Smooth muscle cell of the brain vasculature (primary cell): ENCODE data around the gene MATCAP1.

Source experiments
- DNase-seq: peaks from one replicate; pipeline ENCODE4 v3.0.0-alpha.2; 2012; ENCODE audit warnings: low read depth, low spot score

The MATCAP1 gene

DNA sequence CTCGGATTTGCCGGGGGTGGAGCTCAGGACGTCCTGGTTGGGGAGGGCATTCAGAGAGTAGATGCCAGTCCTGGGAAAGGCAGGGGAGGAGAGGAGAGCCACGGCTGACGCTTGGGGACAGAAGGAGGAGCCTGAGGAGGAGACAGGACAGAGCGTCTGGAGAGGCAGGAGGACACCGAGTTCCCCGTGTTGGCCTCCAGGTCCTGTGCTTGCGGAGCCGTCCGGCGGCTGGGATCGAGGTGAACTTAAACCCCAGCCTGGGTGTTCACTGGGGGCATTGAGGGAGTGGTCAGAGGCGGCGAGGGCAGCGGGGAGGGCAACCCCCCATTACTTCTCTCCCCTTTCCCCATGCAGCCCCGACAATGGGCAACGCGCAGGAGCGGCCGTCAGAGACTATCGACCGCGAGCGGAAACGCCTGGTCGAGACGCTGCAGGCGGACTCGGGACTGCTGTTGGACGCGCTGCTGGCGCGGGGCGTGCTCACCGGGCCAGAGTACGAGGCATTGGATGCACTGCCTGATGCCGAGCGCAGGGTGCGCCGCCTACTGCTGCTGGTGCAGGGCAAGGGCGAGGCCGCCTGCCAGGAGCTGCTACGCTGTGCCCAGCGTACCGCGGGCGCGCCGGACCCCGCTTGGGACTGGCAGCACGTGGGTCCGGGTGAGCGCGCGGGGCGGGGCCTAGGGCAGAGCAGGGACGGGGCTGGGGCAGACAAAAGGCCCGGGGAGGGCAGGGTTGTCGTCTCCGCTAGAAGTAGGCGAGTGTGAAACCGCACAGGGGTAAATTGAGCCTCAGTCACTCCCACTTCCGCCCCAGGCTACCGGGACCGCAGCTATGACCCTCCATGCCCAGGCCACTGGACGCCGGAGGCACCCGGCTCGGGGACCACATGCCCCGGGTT is 9.7 kb downstream of the MATCAP1 start:
- DNase-seq, result no peak

DNA sequence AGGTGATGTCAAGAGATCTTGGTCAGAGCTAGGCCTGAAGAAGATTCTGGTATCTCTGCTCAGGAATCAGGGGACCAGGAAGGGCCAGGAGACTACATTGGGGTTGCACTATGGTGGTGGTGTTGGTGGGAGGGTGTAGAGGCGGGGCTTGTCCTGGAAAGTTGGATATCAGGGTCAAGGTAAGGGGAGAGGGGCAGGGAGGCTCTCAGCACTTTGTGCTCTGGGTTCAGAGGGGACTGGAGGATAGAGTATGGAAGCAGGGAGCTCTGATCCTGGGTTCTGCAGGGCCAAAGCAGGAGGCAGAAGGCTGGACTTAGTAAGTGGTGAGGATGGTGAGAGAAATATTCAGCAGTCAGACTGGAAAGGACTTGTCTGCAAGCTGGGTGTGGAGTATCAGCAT is 10.4 kb downstream of the MATCAP1 start:
- no peak for DNase-seq

DNA sequence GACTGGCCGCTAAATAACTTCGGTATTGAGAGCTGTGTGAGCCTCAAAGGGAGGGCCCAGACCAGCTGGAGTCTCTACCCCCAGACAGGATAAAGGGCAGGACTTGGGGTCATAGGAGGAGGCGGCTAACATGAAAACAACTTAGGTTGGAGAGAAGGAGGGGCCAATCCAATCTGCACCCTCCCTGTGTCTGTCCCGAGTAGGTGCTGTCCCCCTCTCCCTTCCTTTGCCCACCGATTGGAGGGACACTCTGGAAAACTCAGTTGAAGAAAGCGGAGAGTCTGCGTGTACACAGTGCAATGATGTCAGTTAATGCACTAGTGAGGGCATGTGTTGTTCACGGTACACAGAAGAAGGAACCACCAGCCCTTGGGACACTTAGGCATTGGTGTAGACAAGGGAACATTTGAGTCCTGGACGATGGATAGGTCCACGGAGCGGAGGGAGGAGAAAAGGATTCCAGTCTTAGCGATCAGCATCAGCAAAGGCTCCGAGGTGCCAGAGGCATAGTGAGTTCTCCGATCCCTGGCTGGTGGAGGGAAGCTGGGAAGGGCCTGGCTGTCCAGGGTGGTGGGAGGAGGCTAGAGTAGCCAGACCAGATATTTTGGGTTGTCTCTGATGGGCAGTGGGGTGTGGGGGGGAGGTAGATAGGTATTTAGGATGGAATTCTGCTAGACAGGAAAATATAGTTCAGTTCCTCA is 12.7 kb downstream of the MATCAP1 start:
- DNase-seq, result no peak

DNA sequence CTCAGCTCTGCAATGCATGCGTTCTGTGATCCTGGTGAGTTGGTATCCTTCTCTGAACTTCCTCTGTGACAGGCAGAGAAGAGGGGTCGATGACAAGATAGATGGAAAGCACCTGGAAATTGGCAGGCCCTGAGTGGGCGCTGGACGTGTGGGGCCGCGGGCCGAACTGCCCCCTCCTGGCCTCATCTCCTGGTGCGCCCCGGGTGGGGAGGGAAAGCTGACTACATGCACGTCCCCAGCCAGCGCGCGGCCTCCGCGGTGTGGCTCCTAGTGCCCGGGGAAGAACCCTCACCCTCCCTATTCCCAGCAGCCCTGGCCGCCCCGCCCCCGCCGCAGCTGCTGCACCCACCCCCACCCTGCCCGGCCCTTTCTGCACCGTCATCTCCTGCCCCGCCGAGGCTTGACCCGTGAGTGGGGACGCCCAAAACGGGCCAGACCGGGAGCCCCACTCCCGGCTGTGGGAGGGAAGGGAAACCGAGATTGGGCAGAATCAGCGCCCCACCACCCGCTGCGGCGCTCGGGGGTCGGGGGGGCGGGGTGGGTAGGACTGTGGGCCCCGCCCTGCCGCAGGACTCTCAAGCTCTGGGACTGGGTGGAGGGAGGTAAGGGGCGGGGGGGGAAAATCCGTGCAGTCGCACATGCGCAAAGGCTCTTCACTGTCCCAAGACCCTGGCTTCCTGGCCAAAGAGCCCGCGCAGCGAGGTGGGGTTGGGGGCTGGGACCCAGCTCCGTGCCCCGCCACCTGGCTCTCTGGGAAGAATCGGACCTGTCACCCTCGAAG is 13.4 kb downstream of the MATCAP1 start, which contains the start of gene NOL3:
TSS of gene NOL3 (plus strand) at position 371 of the 781 bp plus-strand sequence.
- no peak for DNase-seq

DNA sequence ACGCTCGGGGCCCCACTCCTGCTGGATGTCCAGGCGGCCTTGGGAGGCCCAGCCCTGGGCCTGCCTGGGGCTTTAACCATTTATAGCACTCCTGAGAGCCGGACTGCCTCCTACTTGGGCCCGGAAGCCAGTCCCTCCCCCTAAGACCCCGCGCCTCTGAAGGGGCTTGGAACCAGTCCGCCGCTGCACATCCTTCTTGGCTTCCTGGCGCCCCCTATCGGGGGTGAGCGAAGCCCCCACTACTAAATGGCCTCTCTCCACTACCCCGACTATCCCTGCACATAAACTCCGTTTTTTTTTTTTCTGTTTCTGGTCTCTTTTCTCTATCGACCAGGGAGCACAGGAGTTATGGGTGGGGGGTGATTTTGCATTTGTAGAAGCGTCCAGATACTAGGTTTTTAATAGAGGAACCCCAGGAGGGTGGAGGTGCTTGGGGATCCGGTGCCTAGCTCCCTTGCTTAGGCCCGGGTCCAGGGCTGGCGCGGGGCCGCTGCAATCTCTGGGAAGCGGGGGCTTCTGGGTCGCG is 14.1 kb downstream of the MATCAP1 start:
- DNase-seq, result no peak

DNA sequence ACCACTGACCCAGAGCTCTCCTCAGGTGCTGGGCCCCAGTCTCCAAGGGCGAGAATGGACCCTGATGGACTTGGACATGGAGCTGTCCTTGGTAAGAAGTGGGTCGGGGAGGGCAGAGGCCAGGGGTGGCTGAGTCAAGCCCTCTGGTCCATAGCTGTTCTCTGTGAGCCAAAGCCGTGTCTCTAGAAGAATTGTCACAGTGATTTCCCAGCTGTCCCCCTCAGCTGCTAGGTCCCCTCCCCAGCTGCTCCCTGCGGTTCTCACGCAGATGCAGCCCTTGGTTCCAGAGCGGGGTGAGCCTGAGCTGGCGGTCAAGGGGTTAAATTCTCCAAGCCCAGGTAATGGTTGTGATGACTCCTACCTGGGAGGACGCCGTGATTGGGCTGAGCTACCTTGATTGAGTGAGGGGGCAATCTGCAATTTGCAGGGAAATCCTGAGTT is 14.7 kb downstream of the MATCAP1 start:
- no peak for DNase-seq

DNA sequence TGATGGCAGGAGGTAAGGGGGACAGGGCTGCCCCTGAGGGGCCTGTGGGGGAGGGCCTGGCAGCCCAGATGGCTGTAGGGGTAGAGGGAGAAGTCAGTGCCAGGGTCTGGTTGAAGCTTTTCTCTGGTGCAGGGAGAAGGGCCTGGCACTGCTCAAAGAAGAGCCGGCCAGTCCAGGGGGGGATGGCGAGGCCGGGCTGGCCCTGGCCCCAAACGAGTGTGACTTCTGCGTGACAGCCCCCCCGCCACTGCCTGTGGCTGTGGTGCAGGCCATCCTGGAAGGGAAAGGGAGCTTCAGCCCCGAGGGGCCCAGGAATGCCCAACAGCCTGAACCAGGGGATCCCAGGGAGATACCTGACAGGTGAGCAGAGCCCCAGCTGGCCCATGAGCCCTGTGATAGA is 16.2 kb downstream of the MATCAP1 start:
- no peak for DNase-seq

DNA sequence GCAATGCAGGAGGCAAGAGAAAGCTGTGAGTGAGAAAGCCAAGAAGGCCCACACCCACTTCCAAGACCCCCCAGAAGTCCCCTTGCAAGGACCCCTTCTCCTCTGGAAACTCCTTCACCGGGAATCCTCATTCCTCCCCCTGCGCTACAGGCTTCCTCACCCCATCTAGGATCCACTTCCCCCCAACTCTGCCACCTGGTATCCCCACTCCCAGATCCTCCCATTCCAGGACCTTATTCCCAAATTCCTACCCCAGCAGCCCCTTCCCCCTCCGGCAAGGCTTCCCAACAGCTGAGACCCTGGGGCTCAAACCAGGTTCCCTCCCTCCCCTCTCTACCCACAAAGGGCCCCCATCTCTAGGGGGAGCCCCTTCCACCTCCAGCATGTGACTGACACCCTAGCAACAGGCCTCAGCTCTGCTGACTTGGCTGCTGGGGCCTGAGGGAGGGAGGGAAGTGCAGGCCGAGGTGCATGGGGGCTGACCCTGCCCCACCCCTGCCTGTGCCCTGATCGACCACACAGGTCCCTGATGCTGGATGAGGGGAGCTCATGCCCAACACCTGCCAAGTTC is 17.1 kb downstream of the MATCAP1 start:
- DNase-seq, result no peak

DNA sequence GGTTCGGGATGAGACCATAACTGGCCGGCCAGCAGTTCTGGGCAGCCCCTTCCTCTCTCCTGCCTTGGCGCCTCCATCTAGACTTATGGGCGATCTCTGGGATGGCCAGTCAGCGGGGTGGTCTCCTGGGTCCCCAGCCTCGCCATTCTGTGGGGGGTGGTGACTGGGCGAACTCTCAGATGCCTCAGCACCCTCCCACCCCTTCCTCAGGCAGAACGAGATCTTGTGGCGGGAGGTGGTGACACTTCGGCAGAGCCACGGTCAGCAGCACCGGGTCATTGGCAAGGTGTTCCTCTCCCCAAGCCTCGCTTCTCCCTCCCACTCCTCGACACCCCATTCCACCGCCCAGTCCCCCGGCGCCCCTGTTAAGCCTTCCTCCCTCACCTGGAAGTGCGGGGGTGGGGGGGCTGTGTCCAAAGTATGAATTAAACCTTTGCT is 17.6 kb downstream of the MATCAP1 start:
- DNase-seq, result no peak

DNA sequence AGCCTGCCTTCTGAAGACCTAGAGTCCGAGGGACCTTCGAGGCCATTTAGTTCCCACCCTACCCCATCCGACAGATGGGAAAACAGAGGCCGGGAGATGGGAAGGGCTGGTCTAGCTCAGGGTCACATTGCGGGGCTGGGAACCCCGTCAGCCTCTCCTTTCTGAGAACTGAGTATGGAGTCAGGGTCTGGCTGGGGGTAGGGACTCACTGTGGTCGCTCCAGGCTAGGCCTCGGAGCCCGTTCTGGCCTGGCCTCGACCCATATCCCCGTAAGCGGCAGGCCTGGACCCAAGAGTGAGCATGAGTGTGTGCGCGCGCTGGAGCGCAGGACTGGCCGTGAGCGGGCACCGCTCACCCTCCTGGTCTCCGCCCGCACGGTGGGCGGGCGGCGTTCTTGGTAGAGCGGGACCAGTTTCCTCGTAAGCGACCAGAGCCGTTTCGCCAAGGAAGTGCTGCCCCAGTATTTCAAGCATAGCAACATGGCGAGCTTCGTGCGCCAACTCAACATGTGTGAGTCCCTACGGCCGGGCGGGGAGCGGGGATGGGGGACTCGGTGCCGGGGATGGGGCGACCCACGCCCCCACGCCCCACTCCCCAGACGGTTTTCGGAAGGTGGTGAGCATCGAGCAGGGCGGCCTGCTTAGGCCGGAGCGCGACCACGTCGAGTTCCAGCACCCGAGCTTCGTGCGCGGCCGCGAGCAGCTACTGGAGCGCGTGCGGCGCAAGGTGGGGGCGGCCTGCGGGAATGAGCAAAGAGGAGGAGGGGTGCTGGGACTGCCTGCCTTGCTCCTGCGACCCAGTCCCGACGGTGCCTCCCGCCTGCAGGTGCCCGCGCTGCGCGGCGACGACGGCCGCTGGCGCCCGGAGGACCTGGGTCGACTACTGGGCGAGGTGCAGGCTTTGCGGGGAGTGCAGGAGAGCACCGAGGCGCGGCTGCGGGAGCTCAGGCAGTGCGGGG is 18.4 kb downstream of the MATCAP1 start:
- DNase-seq, result no peak

DNA sequence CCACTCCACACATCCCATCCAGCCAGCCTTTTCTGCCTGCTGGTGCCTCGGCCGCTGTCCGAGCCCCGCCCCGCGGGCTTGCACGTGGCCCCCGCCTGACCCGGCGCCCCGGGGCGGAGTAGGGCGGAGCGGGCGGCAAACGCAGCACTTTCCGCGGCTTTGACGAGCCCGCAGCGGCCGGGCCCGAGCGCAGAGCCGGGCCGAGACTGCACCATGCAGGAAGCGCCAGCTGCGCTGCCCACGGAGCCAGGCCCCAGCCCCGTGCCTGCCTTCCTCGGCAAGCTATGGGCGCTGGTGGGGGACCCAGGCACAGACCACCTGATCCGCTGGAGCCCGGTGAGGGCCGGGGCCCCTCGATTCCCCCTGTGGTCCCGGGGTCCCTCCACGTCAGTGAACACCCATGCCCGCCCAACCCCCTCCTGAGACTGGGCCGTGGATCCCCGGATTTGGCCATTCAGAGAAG is 19.1 kb downstream of the MATCAP1 start, which contains the start of gene HSF4:
TSS of gene HSF4 (plus strand) at position 147 of the 463 bp plus-strand sequence. CDS start at position 214, 67 bp downstream.
- DNase-seq, result no peak

DNA sequence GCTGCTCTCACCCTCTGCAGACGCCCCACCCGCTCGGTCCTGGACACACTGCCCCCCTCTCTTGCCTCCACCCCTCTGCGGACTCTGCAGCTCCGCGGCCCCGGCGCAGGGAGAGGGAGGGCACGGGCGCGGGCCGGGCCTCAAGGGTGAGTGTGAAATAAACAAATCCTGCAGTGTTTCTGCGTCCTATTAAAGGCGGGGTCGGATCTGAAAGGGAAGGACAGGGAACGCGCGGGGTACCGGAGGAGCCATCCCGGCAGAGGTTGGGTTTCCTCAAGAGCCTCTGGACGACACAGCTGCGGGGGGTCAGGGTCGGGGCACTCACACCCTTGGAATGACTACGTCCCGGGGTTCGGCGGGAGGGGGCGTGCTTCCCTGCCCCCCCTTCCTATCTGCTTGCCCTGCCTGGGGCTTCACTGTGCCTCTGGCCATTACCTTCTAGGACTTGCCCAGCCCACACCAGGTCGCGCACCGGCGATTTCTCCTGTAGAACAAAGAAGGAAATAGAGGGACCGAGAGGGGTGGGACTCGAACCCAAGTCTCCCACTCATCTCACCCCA is 19.7 kb downstream of the MATCAP1 start:
- no peak for DNase-seq

DNA sequence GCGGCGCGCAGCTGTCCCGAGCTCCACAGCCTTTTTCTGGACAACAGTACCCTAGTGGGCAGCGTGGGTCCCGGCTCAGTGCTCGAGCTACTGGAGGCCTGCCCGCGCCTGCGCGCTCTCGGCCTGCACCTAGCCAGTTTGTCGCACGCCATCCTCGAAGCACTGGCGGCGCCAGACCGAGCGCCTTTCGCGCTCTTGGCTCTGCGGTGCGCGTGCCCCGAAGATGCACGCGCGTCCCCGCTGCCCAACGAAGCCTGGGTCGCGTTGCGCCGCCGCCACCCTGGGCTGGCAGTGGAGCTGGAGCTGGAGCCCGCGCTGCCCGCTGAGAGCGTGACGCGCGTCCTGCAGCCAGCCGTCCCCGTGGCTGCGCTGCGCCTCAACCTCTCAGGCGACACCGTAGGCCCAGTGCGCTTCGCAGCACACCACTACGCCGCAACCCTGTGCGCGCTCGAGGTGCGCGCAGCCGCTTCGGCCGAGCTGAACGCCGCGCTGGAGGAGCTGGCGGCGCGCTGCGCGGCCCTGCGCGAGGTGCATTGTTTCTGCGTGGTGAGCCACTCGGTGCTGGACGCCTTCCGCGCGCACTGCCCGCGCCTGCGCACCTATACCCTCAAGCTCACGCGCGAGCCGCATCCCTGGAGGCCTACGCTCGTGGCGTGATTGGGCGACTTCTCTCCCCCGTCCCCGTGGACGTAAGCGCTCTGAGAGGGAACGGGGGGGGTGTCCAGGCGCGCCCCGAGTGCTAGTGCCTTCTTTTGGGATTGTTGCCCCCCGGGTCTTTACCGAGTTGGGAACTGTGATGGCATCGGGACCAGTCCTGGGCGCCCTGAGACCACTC is 20.4 kb downstream of the MATCAP1 start:
- DNase-seq, result no peak

DNA sequence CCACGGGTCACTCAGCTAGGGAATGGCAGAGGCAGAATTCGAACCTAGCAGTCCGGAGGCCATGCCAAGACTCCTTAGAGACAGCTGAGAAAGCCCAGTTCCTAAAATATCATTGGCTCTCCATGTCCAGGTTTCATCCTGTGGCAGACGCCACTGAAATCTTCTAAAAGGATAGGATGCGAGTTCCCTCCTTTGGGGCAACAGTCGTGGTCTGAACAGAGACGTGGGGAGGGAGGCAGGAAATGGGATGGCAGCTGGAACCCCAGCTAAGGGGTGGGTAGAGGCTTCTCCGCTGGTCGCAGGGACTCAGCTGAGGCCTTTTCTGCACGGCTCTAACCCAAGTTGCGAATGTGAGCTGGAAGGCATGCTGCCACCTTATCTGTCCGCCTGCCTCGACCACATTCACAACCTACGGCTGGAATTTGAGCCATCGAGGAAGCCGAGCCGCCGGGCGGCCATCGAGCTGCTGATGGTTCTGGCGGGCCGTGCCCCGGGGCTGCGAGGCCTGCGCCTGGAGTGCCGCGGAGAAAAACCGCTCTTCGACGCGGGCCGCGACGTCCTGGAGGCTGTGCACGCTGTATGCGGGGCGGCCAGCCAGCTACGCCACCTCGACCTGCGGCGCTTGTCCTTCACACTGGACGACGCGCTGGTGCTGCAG is 21.1 kb downstream of the MATCAP1 start:
- no peak for DNase-seq

DNA sequence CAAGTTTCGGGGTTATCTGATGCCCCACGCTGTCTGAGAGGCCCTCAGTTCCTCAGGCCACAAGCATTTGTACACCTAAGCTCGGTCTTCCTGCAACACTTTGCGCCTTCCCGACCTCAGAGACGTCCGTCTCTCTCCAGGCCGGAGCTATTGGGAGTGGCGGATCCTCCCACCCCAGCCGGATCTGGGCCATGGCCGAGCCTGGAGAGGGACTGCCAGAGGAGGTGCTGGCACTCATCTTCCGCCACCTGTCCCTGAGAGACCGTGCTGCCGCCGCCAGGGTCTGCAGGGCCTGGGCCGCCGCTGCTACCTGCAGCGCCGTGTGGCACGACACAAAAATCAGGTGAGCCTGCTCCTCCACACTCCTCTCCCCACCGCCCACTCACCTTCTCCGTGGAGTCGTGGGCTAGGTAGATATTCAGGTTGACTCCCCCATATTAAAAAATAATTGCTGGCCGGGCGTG is 22.1 kb downstream of the MATCAP1 start:
- no peak for DNase-seq

DNA sequence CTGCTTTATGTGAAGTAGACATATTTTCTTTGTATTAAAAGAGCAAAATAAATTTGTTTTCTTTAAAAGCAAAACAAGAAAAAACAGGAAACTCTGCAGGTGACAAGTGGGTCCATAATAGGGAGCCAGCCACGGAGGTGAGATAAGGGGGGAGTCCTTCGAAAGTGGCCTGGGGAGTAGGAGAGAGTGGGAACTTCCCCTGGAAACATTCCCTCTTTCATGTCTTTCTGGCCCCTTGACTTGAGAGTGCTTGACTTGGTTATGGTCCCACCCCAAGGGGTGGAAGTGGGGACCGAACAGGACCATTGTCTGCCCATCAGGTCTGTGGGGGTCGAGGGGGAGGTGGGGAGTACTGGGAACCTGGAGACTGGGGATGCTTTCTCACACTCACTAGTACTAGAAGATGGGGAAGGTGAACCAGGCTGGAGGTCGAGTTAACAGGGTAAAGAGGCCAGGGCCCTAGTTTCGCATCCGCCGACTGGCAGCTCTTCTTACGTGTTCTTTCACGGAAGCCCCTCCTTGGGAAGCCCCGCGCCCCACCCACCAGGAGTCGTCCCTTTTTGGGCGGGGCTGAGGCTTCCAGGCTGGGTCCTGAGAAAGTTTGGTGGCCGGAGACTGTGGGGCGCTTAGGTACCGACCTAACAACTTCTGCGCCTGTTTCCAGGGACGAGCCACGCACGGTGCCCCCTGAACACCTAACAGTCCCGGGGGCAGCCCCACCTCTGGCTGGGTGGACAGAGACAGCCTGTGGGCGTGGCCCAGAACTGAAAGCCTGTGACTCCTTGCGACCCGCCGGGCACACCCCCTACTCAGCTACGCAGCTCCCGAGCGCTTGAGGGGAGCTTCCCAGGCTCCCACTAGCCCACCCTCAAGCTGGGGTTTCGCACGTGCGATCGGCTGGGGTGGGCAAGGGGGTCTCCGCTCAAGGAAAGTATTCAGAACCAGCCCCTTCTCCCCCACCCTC is 24.8 kb downstream of the MATCAP1 start:
- DNase-seq, result no peak
